Measurements from ENCODE around the gene PLPPR3.
"Not testable (repeated sequence)": the region's sequence is repeated elsewhere in the genome, so short reads cannot be mapped to it uniquely, and the experiment has no call there.

PLPPR3 gene

GRCh38 chr19:853614-854220 lies 32.0 kb upstream of the PLPPR3 start:
- DNase-seq: not testable (repeated sequence)

DNA sequence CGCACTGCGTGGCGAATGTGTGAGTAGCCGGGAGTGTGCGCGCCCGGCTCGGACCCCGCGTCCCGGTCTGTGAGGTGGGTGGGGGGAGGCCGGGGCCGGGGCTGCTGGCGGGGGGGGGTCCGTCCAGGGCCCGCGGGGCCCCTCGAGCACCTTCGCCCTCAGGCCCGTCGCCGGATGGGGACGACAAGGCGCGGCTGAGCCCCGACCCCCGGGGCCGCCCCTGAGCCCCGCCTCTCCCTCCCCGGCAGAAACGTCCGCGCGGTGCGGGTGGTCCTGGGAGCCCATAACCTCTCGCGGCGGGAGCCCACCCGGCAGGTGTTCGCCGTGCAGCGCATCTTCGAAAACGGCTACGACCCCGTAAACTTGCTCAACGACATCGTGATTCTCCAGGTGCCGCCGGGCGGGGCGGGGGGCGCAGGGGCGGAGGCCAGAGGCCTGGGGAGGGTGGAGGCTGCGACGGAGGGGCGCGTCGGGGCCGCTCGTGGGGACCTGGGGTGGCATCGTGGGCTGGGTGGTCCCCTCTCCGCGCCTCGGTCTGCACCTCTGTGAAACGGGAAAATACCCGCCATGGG lies 31.3 kb upstream of the PLPPR3 start:
- DNase-seq: no peak

DNA sequence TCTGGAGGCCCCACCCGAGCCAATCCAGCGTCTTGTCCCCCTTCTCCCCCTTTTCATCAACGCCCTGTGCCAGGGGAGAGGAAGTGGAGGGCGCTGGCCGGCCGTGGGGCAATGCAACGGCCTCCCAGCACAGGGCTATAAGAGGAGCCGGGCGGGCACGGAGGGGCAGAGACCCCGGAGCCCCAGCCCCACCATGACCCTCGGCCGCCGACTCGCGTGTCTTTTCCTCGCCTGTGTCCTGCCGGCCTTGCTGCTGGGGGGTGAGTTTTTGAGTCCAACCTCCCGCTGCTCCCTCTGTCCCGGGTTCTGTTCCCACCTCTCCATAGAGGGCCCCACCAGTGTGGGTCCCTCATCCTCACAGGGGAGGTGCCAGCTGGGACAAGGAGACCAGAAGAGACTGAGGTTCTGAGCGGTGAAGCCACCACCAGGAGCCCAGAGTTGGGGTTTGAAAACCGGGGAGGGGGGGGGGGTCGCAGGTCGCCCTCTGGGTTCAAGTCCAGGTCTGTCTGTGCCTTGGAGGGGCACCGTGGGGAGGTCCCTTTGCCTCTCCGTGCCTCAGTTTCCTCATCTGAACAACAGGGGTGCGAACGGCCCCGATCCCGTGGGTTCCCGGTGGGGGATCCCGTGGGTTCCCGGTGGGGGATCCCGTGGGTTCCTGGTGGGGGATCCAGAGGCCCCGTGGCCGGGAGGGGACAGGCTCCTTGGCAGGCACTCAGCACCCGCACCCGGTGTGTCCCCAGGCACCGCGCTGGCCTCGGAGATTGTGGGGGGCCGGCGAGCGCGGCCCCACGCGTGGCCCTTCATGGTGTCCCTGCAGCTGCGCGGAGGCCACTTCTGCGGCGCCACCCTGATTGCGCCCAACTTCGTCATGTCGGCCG lies 30.6 kb upstream of the PLPPR3 start, which contains the start of gene ELANE:
Gene ELANE, plus strand, starts transcription at position 168 of the 878 bp plus-strand sequence. Its CDS starts 26 bp downstream, at position 194.
- DNase-seq: no peak

GRCh38 chr19:850979-851335 lies 29.2 kb upstream of the PLPPR3 start:
- DNase-seq: no peak

- DNase-seq: peak; percentile 34 to 36
Observed at GRCh38 chr19:850221-850978, 28.6 kb upstream of the PLPPR3 start.

DNA sequence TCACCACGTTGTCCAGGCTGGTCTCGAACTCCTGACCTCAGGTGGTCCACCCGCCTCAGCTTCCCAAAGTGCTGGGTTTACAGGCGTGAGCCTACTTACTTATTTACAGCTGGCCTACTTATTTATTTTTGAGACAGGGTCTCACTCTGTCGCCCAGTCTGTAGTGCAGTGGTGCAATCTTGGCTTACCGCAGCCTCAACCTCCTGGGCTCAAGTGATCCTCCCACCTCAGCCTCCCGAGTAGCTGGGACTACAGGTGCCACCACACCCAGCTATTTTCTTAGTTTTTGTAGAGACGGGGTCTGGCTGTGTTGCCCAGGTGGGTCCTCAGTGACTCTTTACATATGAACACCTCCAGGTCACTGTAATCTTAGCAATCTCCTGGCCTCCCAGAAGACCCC lies 27.4 kb upstream of the PLPPR3 start:
- not testable (repeated sequence) for DNase-seq

DNA sequence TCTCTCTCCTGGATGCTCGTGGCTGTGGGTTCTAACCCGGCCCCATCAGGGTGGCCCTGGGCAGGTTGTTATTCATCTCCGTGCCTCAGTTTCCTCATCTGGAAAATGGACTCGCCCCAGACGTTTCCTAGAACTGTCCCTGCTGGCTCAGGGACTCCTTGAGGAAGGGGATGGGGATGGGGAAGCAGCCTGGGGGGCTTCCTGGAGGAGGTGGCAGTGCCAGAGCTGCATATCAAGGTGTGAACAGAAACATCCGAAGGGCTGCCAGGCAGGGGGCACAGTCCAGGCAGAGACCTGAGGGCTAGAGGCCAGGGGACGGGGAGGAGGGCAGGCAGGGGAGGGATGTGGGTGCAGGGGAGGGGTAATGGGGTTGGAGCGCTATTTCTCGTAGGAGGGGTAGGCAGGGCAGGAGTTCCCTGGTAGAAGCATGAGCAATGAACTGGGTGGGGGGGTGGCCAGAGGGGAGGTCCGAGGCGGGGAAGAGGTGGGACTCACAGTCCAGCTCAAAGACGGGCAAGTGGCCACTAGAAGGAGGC lies 26.7 kb upstream of the PLPPR3 start:
- no peak for DNase-seq

GRCh38 chr19:845707-846521 lies 24.2 kb upstream of the PLPPR3 start:
- no peak for DNase-seq

GRCh38 chr19:844546-844971 lies 22.8 kb upstream of the PLPPR3 start:
- no peak for DNase-seq

- no peak for DNase-seq
Observed at GRCh38 chr19:843836-844545, 22.2 kb upstream of the PLPPR3 start.

GRCh38 chr19:843180-843835 lies 21.6 kb upstream of the PLPPR3 start:
- no peak for DNase-seq

DNA sequence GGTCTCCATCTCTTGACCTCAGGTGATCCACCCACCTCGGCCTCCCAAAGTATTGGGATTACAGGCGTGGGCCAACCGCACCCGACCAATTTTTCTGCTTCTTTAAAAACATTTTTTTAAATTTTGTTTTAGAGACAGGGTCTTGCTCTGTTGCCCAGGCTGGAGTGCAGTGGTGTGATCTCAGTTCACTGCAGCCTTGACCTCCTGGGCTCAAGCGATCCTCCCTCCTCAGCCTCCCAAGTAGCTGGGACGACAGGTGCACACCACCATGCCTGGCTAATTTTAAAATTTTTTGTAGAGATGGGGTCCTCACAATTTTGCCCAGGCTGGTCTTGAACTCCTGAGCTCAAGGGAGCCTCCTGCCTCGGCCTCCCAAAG lies 21.0 kb upstream of the PLPPR3 start:
- not testable (repeated sequence) for DNase-seq

GRCh38 chr19:840519-841206 lies 18.9 kb upstream of the PLPPR3 start, which contains the start of gene PRTN3:
PRTN3 (plus strand) TSS chr19:840999; CDS start chr19:841009, 10 bp downstream.
- peak; percentile 43 to 62 for DNase-seq

DNA sequence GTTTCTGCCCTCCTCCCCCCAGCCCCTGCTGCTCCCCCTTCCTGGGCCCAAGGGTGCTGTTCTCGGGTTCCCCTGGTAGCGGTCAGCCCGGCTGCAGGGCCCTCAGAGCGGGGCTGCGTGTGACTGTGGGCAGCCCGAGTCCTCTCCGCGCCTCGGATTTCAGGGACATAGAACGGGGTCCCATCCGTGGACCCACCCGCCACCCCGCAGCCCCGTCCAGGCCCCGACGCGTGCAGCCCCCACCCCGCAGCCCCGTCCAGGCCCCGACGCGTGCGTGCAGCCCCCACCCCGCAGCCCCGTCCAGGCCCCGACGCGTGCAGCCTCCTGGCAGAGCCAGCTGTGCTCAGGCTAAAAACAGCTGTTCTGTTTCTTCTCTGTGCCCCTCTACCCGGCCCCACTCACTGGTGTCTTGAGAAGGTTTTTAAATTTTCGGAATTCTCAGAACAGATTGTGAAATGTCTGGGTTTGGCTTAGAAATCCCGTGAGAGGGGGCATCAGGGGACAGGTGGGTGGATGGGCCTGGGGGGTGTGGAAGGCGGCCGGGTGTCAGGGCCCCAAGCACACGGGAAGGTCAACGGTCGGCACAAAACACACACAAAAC lies 13.6 kb upstream of the PLPPR3 start:
- no peak for DNase-seq

DNA sequence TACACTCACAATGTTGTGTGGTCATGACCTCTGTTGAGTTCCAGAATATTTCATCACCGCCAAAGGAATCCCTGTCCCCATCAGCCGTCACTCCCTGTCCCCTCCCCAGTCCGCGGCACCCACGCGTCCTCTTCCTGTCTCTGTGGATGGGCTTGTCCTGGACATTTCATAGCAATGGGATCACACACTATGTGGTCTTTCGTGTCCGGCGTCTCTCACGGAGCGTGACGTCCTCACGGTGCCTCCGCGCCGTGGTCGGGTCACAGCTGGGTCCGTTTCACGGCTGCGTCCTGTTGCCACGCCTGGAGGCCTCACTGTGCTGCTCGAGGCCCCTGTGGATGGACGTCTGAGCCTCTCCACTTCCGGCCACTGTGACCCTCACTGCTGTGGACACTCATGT lies 12.5 kb upstream of the PLPPR3 start:
- DNase-seq: no peak

DNA sequence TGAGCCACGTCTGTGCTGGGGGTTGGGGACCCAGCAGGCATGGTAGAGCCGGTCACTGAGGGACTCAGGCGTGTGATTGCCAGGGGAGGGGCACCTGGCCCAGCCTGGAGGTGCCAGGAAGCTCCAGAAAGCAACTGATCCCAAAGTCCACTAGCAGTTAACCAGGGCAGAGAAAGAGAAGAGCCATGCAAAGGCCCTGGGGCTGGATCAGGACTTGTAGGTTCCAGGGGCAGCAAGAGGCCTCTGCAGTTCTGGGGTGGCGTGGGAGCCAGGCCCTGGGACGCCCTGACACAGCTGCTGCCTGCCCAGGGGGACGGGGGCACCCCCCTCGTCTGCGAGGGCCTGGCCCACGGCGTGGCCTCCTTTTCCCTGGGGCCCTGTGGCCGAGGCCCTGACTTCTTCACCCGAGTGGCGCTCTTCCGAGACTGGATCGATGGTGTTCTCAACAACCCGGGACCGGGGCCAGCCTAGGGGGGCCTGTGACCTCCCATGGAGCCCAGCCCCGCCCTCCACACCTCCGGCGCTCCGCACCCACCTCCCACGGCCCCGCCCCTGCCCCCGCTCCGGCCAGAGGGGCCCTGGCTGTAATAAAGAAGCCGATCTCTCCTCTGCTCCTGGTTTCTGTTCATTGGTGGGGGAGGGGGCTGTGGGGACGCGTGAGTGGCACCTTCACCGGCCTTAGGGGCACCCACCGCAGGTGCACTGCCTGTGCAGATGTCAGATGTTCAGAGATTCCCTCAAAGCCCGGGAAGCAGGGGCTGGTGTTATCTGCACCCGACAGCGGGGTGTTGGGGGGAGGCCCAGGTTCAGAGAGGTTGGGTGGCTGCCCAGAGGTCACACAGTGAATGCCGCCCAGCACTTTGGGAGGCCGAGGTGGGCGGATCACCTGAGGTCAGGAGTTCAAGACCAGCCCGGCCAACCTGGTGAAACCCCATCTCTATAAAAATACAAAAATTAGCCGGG lies 9.9 kb upstream of the PLPPR3 start:
- DNase-seq: no peak

- DNase-seq: no peak
Observed at GRCh38 chr19:829129-829758, 7.5 kb upstream of the PLPPR3 start.
